Panc1 (cell line): Measurements from ENCODE around the gene COPS8. TPM values are rescaled to one million over a fixed set of nuclear protein-coding genes. Genes with fewer than 3 reads are reported as not detected.

Source experiments
- ATAC-seq: fragments of 200-7000 bp; cut with Tn5 transposase; 2 replicates; pipeline ENCODE4 v1.9.1; 2020; ENCODE audit warnings: mild to moderate bottlenecking, moderate library complexity
- BruUV-seq: library from RNA; stranded (reverse); fragments of 400-500 nt; replicated peaks from 2 replicates; lab custom pipeline; 2021; lab: Mats Ljungman, UMichigan
- CTCF ChIA-PET: fragments of 300-600 bp; sonication (Branson Sonifier 250); formaldehyde crosslinking; loops from one replicate; lab custom pipeline; 2022; ENCODE audit warnings: antibody characterized with exemption; lab: Charles Lee
- POLR2A ChIA-PET: fragments of 300-600 bp; sonication (Branson Sonifier 250); formaldehyde crosslinking; loops from one replicate; lab custom pipeline; 2022; ENCODE audit warnings: antibody characterized with exemption; lab: Charles Lee
- DNase-seq: peaks from one replicate; pipeline ENCODE4 v3.0.0-alpha.2; 2010; ENCODE audit warnings: low read depth, low spot score
- H3K27ac ChIP-seq: 2 replicates; pipeline ENCODE4 v1.5.1; 2011; ENCODE audit warnings: mild to moderate bottlenecking, low read length, inconsistent platforms
- H3K27me3 ChIP-seq: fragments of 200-500 bp; sonication (Bioruptor generic); 2 replicates; pipeline ENCODE4 v1.6.0; 2014; ENCODE audit warnings: low read length, inconsistent platforms; ENCODE audit not compliant: control insufficient read depth, insufficient read depth
- H3K36me3 ChIP-seq: fragments of 200-500 bp; sonication (Bioruptor generic); 2 replicates; pipeline ENCODE4 v1.5.1; 2014; ENCODE audit warnings: inconsistent platforms, mild to moderate bottlenecking, low read length, moderate library complexity; ENCODE audit not compliant: control insufficient read depth, insufficient read depth
- H3K4me1 ChIP-seq: 2 replicates; pipeline ENCODE4 v1.5.1; 2011; ENCODE audit warnings: inconsistent platforms, mild to moderate bottlenecking, low read length, moderate library complexity; ENCODE audit not compliant: control insufficient read depth, insufficient read depth
- H3K4me3 ChIP-seq, 2 experiments: 2 replicates each; pipeline ENCODE4 v1.5.1; 2011 to 2012; ENCODE audit warnings: low read depth in 2 of 2, low read length in 2 of 2, mild to moderate bottlenecking in 2 of 2, inconsistent platforms in 1 of 2, moderate library complexity in 1 of 2
- H3K9me3 ChIP-seq: fragments of 200-500 bp; sonication (Bioruptor generic); 2 replicates; pipeline ENCODE4 v1.5.1; 2014; ENCODE audit warnings: low read depth, mild to moderate bottlenecking, inconsistent platforms, low read length, moderate library complexity; ENCODE audit not compliant: control insufficient read depth, insufficient read depth
- CTCF ChIP-seq: fragments of 450-650 bp; IDR thresholded peaks from 2 replicates; pipeline ENCODE4 v1.5.1; 2017; ENCODE audit warnings: mild to moderate bottlenecking
- POLR2AphosphoS5 ChIP-seq: IDR thresholded peaks from 2 replicates; pipeline ENCODE4 v1.6.1; 2012; ENCODE audit warnings: mild to moderate bottlenecking, low read depth, low read length, moderate library complexity
- SIN3A ChIP-seq: IDR thresholded peaks from 2 replicates; pipeline ENCODE4 v1.6.1; 2012; ENCODE audit warnings: low read depth, mild to moderate bottlenecking, low read length, moderate library complexity, borderline replicate concordance; ENCODE audit not compliant: insufficient read depth
- TCF7L2 ChIP-seq: IDR thresholded peaks from 2 replicates; pipeline ENCODE4 v1.6.1; 2011; ENCODE audit warnings: mild to moderate bottlenecking, low read depth, low read length, inconsistent platforms
- in situ Hi-C: cut with HindIII; loops from 2 replicates; pipeline ENCODE4 v1.10.0; 2016; ENCODE audit warnings: low sequenced_read_pairs, low pct_unique_long_range_greater_than_20kb
- intact Hi-C: fragments of 100-400 bp; cut with micrococcal nuclease; formaldehyde crosslinking; loops from one replicate; pipeline ENCODE4 v1.10.0; 2022; ENCODE audit not compliant: unreplicated experiment
- total RNA-seq: library from RNA; stranded (reverse); gene quantifications from one replicate; pipeline ENCODE4 v1.2.1, GENCODE V29; 2021; ENCODE audit not compliant: unreplicated experiment
- TF ChIP-seq, protein P1 (sequence below), 2 experiments: IDR thresholded peaks; 2 replicates each; pipeline ENCODE4 v1.6.1; 2011 to 2012; ENCODE audit warnings: low read depth in 2 of 2, control low read depth in 1 of 2, low read length in 1 of 2, mild to moderate bottlenecking in 1 of 2, moderate library complexity in 1 of 2; ENCODE audit not compliant: insufficient read depth in 1 of 2

Gene COPS8
- total RNA-seq, 1 experiment from 2014 or later: 57.9 TPM

- H3K36me3 ChIP-seq: no peaks in the 10 kb centered on the region
- POLR2A ChIA-PET: no interaction called here
- intact Hi-C loops (no loop called here), in situ Hi-C loops (no loop called here)
- no peak for TF ChIP-seq SIN3A
- no peaks in the 10 kb centered on the region; the same call in 1 of the 2 replicates for H3K4me1 ChIP-seq
- no peak overlapping the region for H3K27ac ChIP-seq
- BruUV-seq: no TSS peak
- H3K4me3 ChIP-seq: no peak overlapping the region
- CTCF ChIA-PET: no interaction called here
- H3K27me3 ChIP-seq: 0 out of 2 replicates have a peak, but pooled peaks cover 6% of the 10 kb centered on the region
- no peak for DNase-seq
- H3K9me3 ChIP-seq: no peaks in the 10 kb centered on the region
- no peak for ATAC-seq
These were observed 28.6 kb upstream of the COPS8 start for GRCh38 chr2:237057107-237057506.

DNA sequence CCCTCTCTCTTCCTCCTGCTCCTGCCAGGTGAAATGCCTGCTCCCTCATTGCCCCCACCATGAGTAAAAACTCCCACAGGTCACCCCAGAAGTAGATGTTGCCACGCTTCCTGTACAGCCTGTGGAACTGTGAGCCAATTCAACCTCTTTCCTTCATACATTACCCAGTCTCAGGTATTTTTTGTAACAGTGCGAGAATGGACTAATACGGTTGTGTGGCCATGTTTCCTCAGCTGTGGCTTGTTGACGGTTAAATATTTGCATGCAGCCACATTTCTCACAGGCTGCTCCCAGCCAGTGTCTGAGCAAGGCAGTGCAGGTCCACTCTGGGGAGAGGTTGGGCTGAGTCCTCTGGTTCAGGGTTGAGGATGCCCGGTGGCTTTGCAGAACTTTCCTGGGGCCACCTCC, 27.8 kb upstream of the COPS8 start:
- no peak for ATAC-seq
- CTCF ChIA-PET: no interaction called here
- 0 out of 2 replicates have a peak, but pooled peaks cover 6% of the 10 kb centered on the region for H3K27me3 ChIP-seq

More for the DNA sequence above, 27.8 kb upstream of the COPS8 start:
- Histone ChIP-seq H3K4me3 (no peak overlapping the region), H3K36me3 (no peaks in the 10 kb centered on the region), H3K27ac (no peak overlapping the region), H3K4me1 (no peaks in the 10 kb centered on the region; the same call in 1 of the 2 replicates), H3K9me3 (no peaks in the 10 kb centered on the region)
- no TSS peak for BruUV-seq
- intact Hi-C loops: no loop called here
- in situ Hi-C loops: no loop called here
- TF ChIP-seq TCF7L2 (no peak), POLR2AphosphoS5 (no peak), CTCF (no peak), SIN3A (no peak)
- TF ChIP-seq, protein P1, sequence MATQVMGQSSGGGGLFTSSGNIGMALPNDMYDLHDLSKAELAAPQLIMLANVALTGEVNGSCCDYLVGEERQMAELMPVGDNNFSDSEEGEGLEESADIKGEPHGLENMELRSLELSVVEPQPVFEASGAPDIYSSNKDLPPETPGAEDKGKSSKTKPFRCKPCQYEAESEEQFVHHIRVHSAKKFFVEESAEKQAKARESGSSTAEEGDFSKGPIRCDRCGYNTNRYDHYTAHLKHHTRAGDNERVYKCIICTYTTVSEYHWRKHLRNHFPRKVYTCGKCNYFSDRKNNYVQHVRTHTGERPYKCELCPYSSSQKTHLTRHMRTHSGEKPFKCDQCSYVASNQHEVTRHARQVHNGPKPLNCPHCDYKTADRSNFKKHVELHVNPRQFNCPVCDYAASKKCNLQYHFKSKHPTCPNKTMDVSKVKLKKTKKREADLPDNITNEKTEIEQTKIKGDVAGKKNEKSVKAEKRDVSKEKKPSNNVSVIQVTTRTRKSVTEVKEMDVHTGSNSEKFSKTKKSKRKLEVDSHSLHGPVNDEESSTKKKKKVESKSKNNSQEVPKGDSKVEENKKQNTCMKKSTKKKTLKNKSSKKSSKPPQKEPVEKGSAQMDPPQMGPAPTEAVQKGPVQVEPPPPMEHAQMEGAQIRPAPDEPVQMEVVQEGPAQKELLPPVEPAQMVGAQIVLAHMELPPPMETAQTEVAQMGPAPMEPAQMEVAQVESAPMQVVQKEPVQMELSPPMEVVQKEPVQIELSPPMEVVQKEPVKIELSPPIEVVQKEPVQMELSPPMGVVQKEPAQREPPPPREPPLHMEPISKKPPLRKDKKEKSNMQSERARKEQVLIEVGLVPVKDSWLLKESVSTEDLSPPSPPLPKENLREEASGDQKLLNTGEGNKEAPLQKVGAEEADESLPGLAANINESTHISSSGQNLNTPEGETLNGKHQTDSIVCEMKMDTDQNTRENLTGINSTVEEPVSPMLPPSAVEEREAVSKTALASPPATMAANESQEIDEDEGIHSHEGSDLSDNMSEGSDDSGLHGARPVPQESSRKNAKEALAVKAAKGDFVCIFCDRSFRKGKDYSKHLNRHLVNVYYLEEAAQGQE (IDR thresholded peaks at IDR 0.05; ENCODE audit: insufficient read depth in 1 of 2, low read depth in 2 of 2, low read length in 1 of 2): no peak
- DNase-seq: no peak
- POLR2A ChIA-PET: no interaction called here
